Skin epidermis (tissue), 12 donors: ENCODE measurements around the gene BTBD16.

Source experiments
- H3K27ac ChIP-seq, 21 experiments: fragments of 200-600 bp; sonication (generic) in 11 of 21; one replicate each; pipeline ENCODE4 v1.5.0; 2020; ENCODE audit warnings: mild to moderate bottlenecking in 3 of 21, inconsistent platforms in 2 of 21, moderate library complexity in 2 of 21
- H3K4me3 ChIP-seq, 7 experiments: fragments of 200-600 bp; sonication (generic) in 2 of 7; one replicate each; pipeline ENCODE4 v1.5.0; 2020; ENCODE audit warnings: inconsistent platforms in 2 of 7, mild to moderate bottlenecking in 2 of 7, moderate library complexity in 1 of 7

Gene BTBD16

DNA sequence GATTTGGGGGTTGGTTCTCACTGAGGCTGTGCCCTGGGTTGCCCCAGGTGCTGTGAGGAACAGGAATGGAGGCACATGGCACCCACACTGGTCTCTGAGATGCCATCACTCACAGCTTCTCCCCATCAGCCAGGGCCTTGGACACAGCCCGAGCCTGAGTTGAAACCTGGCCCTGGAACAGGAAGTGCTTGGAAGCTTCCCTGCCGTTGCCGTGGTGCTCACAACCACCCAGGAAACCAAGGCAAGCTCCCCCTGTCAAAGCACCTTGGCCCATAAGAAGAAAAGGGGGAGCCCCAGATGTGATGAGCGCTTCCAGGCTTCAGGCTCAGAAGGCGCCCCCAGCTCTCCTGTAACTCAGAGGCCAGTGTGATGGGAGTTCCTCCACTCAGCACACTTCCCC is at the start of gene BTBD16:
Gene BTBD16 (plus strand): TSS at position 221 of the 400 bp plus-strand sequence. CDS start 3,786 bp downstream, outside the sequence.
- Histone ChIP-seq H3K4me3 (no peak within 1 kb of the TSS), H3K27ac (no peak within 1 kb of the TSS)

DNA sequence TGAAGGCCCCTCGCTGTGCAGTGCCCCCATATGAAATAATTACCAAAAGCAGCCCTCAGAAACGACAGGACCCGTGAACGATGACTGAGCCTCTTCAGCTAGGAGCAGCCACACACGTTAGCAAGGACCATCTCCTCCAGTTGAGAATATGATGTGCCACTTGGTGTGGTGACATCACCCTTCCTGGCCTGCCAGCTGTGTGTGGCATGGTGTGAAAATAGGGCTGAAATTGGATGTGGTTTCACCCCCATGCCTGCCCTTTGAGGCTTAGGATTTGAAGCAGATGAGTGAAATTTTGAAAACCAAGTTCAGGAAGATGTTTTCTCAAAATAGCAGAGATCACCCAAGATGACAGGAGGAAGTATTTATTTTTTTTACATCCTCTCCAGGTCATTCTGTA is 49.1 kb upstream of the BTBD16 start:
- Histone ChIP-seq H3K4me3 (no peak overlapping the region), H3K27ac (no peak overlapping the region)

DNA sequence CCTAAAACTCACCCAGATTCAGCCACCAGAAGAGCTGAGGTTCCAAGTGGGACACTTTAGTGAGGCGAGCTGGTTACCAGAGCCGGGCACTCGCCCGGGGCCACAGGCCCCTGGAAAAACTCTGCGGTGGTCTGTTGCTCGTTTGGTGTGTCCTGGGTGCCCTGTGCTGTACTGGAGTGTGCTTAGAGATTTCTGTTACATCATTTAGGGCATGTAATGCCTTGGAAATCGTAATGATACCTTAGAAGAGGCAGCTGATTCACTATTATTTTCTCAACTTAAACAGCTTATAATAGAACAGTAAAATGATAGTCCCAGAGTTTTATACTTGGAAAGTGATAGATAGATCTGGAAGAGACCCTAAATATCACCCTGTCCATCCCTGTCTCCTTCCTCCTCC is 48.5 kb upstream of the BTBD16 start:
- Histone ChIP-seq H3K4me3 (no peak overlapping the region), H3K27ac (no peak overlapping the region)

DNA sequence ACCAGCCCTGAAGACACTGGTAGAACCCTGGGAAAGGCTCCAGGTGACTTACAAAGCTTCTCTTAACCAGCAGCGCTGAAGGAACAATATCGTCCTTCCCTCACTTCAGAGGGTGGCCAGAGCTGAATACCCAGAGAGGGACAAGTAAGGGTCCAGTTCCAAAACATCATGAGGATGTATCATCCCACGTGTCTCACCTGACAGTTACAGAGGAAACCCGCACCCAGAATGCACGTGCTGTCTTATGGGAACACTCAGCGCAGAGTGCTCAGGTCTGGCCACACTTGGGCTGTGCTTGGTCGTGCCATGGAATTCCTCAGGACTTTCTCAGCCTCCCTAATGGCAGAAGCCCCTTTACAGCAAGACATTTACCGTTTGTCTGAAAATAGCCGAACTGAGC is 46.9 kb upstream of the BTBD16 start:
- no peak overlapping the region for H3K27ac ChIP-seq
- H3K4me3 ChIP-seq = no peak overlapping the region

DNA sequence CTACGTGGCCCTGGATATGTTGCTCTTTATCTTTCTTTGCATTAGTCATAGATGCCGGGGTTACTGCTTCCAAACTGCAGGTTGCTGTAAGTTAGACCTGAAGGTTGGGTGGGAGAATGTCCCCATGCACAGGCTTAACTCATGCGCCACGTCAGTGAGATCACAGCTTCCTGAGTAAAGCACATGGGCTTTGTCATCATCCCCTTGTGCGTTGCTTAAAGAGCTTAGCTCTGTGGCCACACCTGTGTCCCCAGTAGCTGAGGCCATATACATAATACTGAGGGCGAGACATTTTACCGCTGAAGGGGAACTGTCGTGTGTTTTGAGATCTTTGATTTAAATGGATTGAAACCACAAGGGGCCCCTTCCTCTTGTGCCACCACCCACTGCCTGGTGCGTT is 45.8 kb upstream of the BTBD16 start:
- no peak overlapping the region for H3K4me3 ChIP-seq
- H3K27ac ChIP-seq = no peak overlapping the region

DNA sequence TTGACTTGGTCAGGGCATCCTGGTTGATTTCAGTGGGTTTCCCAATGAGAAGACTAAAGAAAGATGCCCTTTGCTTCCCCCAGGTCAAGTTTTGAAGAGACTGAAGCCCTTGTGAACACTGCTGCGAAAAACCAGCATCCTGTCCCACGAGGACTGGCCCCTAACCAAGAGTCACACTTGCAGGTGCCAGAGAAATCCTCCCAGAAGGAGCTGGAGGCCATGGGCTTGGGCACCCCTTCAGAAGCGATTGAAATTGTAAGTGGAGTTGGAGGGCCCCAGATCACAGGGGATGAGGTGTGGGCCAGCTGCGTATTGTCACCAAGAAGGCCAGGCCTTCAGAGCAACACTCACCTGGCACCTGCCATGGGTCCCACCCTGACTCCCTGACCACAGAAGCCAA is 43.3 kb upstream of the BTBD16 start:
- Histone ChIP-seq H3K27ac (no peak overlapping the region), H3K4me3 (no peak overlapping the region)

DNA sequence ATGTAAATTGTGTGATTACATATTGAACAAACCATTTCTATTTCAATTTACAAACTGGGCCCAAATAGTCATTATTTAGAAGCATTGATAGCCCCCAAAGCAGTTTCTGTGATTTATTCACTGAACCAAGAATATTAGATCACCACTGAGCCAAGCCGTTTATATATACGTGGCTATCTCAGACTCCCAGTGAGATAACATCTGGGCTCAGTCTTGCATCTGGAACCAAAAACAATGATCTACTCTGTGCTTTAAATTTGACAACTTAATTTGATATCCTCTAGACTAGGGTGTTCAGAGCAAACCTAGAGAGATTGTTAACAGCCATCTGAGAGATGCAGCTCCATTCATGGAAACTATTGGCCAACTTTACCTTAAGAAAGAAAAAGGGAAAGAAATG is 41.4 kb upstream of the BTBD16 start:
- no peak overlapping the region for H3K27ac ChIP-seq

DNA sequence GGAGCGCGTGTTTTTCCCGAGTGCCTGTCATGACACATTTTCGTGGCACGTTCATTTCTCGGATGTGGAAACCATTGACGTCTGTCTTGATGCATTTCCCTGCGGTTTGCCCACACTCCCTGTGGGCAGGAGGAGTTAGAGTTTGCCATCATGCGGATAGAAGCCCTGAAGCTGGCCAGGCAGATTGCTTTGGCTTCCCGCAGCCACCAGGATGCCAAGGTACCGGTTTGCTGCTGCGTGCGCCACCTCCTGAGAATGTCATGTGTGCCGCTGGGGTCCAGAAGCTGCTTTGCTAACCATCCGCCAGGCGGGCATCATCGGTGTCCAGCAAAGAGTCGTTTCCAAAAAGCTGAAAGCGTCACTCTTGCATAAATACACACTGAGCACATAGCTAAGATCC is 40.9 kb upstream of the BTBD16 start:
- H3K27ac ChIP-seq = no peak overlapping the region
- no peak overlapping the region for H3K4me3 ChIP-seq

More for the DNA sequence above, 41.4 kb upstream of the BTBD16 start:
- no peak overlapping the region for H3K4me3 ChIP-seq

DNA sequence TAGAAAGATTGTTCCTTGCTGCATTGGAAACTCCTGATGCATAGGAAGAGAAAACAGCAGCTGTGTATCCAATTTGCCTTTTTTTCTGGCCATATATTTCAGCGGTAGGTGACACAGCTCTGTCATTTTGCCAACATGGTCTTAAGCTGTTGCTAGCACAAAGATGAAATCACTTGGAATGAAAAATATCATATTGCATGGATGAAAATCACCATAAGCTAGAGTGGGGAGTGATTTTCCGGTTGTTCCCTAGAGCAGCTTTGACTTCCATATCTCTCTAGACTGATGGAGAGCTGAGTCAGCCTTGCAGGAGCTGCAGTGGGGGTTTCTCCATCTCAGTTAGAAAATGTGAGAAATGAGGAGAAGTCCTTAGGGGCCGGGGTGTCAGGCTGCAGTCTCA is 38.3 kb upstream of the BTBD16 start:
- Histone ChIP-seq H3K27ac (no peak overlapping the region), H3K4me3 (no peak overlapping the region)

DNA sequence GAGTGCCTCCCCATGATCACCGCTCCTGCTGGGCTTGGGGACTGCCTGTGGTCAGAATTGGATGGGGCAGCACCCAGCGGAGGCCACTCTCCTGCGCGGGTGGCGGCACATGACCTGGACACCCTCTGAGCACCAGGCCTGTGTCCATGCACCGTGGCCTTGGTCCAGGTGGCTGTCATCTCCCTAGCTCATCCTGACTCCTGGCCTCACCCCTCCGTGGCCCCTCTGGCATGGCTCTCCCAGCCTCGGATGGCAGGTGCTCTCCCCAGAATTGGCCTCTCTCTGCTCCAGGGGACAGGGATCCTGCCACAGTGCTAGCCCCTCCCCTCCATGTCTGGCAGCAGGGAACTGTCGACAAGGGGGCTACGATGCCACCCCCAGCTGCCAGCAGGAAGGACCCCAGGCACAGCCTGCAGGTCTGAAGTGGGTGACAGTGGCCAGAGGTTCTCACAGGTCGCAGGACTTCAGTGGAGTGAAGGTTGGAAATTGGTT is 37.2 kb upstream of the BTBD16 start:
- Histone ChIP-seq H3K4me3 (no peak overlapping the region), H3K27ac (no peak overlapping the region)

DNA sequence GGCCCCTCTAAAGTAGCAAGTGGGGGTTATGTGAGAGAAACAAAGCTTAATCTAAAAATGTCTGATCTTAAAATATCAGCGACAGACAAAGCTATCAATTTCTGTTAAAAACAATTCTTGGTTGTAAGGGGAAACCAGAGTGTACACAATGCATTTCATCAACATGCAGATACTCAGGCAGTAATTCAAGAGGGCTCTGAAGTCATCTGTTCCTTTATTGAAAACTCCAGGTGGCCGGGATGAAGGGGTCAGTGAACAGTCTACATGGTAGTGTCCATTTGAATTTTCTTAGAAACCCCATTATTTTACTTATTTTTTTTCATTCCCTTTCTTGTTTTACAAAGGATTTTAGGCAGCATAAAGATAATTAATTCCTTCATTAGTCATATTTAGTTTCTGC is 36.7 kb upstream of the BTBD16 start:
- no peak overlapping the region for H3K4me3 ChIP-seq
- no peak overlapping the region for H3K27ac ChIP-seq

DNA sequence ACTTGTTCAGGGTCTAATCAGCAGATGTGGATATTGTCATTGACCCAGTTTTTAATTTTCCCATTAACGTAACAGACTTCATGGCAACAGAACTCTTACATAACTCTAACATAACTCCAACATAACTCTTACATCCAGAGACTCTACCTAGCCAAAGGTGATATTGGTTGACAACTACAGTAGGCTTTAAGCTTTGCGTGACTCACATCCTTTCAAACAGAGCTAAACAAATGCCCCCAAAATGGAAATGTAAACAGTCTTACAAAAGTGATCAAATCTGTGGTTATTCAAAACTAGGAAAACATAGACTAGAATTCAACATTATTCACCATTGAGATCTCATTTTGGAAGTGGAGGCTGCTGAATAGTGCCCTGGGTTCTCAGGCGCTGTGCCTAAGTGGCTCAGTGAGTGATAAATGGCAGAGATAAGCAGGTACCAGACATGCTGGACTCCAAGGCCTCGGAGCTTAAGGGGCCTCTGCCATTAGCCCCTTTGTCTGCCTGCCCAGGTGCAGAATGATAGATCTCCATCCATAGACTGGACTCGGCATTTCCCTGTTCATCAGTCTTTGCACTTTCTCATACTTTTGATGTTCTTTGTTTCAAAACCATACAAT is 34.3 kb upstream of the BTBD16 start:
- H3K4me3 ChIP-seq = no peak overlapping the region
- no peak overlapping the region for H3K27ac ChIP-seq

DNA sequence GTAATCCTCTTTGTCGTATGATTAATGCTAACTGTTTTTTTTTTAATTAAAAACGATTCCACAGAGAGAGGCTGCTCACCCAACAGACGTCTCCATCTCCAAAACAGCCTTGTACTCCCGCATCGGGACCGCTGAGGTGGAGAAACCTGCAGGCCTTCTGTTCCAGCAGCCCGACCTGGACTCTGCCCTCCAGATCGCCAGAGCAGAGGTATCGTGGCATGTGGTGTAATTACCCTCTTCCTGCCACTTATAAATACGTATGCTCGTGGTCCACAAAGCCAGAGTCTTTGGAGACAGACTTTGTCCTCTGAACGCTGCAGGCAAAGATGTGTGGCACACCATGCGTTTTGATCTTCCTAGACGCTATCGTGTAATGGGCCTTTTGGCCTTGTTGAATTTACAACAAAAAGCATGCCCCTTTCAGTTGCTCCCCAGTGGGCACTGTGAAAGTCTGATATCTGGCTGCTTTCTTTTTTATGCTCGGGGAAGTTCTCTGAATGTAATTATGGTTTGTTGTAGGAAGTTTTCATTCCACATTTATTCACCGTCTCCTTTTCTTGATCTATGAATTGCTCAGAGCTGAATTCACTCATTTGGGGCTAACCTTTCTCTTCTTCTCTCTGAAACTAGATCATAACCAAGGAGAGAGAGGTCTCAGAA is 33.6 kb upstream of the BTBD16 start:
- Histone ChIP-seq H3K27ac (no peak overlapping the region), H3K4me3 (no peak overlapping the region)

DNA sequence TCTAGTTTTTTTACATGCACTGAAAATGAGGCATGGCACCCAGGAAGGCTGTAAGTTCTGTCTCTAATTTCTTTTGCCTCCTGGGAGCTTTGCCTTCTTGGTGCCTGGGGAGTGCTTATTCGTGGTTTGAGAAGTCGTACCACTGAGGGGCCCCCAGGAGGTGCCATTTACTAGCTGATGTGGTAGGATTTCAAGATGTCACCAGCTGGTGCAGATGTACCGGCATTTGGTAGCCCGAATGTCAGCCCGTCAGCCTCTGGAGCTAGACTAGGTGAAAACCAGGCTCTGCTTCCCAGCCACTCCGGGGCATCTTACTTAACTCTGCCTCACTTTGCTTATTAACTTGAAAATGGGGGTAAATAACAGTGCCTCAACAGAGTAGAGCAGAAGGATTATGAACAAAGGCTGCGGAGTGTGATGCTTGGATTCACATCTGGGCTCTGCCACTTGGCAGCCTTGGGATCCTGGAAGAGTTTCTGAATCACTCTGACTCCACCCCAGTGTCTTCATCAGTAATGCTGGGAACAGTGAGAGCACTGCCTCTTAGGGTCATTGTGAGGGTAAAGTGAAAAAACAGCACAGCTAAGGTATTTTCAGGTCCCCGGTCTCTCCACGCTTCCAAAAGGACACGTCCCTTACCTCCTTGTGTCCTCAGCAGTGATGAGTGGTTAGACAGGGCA is 31.4 kb upstream of the BTBD16 start:
- Histone ChIP-seq H3K27ac (peak overlapping the region in 1 of 21 experiments; percentile 43), H3K4me3 (no peak overlapping the region)

DNA sequence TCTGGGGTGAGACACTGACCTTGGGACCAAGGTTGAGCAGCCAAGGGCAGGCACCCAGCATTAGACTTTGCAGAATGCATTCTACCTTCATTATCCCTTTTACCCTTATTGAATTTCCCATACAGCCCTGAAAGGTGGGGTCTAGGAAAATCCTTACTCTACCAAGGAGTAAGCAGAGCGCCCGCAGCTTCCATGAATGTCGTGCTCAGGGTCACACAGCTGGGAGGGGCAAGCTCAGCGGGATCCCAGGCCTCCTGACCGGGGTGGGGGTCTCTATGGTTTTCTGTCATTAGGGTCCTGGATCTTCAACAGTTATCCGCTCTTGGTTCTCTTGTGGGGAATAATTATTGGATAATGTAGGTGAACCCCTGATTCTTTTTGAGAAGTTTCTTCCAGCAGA is 30.7 kb upstream of the BTBD16 start:
- no peak overlapping the region for H3K4me3 ChIP-seq
- H3K27ac ChIP-seq = peak overlapping the region in 1 of 21 experiments; percentile 43

DNA sequence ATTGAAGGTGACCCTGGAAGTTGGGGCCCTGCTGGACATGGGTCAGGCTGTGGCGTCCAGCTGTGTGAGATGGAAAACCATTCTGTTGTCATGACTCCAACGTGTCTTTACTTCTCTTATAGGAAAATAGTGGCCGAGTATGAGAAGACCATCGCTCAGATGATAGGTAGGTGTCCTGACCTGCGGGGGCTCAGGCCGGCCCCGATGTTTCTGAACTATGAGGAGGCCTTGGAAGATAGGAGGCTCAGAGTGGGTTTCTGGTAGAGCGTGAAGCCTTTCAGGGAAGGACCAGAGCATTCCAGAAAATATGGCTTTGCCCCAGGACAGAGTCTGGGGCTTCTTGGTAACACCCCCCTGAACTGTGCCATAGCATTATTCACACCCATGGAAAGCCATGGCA is 29.3 kb upstream of the BTBD16 start:
- no peak overlapping the region for H3K4me3 ChIP-seq
- H3K27ac ChIP-seq = no peak overlapping the region

DNA sequence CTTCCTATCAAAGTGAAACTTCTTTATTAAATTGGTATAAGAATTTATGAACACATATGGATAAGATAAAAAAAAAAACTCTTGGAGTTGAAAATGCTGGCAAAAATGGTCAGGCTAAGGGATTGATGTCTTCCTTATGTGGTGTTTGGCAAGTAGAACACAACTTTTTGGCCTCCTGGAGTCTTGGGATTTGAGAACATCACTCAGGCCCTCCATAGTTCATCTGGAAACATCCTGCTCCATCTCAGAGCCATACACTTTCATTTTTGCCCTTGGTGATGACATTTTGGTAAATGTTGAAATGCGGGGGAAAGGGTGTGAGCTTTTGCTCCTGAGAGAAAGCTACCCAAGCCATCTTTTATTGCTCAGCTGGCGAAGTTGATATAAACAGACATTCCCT is 27.5 kb upstream of the BTBD16 start:
- Histone ChIP-seq H3K4me3 (no peak overlapping the region), H3K27ac (peak overlapping the region in 2 of 21 experiments; percentile 45 to 49)

DNA sequence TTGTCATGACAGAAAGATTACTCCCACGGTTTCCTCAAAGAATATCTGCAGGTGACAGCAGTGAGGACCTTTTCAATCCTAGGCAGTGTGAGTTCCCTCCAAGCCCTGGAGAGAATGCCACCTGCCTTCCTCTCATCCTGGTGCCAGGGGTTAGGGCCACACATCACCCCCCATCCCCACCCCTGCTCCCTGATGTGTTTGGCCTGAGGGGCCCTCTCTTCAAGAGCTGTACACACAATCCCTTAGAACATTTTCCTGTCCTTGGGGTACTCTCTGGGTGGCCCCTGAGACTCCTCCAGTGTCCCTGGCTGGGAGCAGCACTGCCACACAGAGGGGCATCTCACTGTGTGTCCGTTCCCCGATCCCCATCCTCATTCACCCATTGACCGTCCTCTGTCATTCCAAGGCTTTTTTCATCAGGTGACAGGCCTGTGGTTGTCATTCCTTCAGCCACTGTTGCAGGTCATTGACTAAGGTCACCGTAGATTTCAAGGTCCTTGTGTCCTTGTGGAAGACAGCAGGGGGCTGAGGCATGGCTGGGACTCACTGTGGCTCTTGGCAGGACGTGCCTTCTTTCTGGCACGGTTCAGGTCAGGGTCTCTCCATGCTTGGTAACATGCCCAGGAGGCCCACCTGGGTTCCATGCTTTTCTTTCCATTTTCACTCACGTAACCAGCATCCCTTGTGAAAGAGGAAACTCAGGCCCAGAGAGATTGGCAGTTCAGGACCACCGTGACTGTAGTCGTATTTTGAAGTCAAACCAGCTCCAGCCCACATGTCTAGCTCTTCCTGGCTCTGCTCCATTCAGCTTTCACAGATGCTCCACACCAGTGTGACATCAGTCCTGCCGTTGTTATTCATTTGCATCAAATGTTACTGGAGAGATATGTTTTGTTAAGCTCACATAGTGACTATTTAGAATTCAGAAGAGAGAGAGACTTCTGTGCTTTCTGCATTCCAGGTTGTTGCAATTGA is 26.8 kb upstream of the BTBD16 start:
- Histone ChIP-seq H3K27ac (peak overlapping the region in 2 of 21 experiments; percentile 45 to 49), H3K4me3 (no peak overlapping the region)

DNA sequence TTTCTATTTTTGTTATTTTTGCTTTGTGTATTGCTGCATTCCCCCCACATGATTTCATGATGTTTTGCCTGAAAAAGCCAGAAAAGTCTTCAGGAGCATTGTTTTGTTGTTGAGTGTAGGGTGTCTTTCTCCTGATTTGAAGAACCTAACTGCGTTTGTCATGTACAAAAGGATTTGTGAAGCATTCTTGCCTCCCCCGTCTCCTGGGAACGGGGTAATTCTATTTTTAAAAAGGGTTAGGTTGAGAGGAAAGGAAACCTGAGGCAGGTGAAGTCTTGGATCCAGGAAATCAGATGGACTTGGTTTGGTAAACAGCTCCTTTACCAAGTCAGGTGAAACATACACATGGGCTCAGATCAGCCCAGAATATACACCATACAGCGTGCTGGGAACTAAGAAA is 26.0 kb upstream of the BTBD16 start:
- no peak overlapping the region for H3K4me3 ChIP-seq
- no peak overlapping the region for H3K27ac ChIP-seq

DNA sequence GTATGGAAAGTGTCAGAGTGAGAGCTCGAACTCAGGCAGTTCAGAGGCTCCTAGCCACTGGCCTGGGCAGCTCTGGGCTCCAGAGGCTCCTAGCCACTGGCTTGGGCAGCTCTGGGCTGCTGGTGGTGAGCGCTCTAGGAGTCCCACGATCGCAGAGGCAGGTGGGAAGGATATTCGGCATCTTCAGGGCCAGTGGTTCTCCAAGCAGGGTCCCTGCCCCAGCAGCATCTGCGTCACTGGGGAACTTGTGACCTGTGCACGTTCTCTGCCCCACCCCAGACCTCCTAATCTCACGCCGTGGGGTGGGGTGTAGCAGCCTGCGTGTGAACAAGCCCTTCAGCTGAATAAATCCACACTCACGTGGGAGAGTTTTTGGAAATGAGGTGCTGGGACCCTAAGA is 25.2 kb upstream of the BTBD16 start:
- no peak overlapping the region for H3K27ac ChIP-seq
- H3K4me3 ChIP-seq = no peak overlapping the region
